GM21360 (cell line): ENCODE results near the gene C21orf58.

Source experiments
- ATAC-seq: cut with Tn5 transposase; IDR thresholded peaks from one replicate; pipeline ENCODE4 v1.9.1; 2021; ENCODE audit warnings: mild to moderate bottlenecking, moderate library complexity; ENCODE audit not compliant: unreplicated experiment

Gene C21orf58

GRCh38 chr21:46354518-46354917 is 30.8 kb upstream of the C21orf58 start:
- ATAC-seq: no peak

GRCh38 chr21:46354046-46354445 is 30.4 kb upstream of the C21orf58 start:
- no peak for ATAC-seq

GRCh38 chr21:46352913-46353312 is 29.2 kb upstream of the C21orf58 start:
- no peak for ATAC-seq

GRCh38 chr21:46352164-46352515 is 28.5 kb upstream of the C21orf58 start:
- ATAC-seq: no peak

- ATAC-seq: no peak
These were observed 27.9 kb upstream of the C21orf58 start for GRCh38 chr21:46351476-46352163.

GRCh38 chr21:46350981-46351380 is 27.3 kb upstream of the C21orf58 start:
- ATAC-seq: no peak

- no peak for ATAC-seq
These were observed 26.9 kb upstream of the C21orf58 start for GRCh38 chr21:46350571-46350970.

GRCh38 chr21:46349134-46349760 is 25.6 kb upstream of the C21orf58 start:
- ATAC-seq: no peak

- ATAC-seq: no peak
These were observed 24.2 kb upstream of the C21orf58 start for GRCh38 chr21:46347791-46348381.

- ATAC-seq: no peak
These were observed 23.5 kb upstream of the C21orf58 start for GRCh38 chr21:46347203-46347550.

- ATAC-seq: no peak
These were observed 22.9 kb upstream of the C21orf58 start for GRCh38 chr21:46346296-46347202.

- no peak for ATAC-seq
These were observed 22.2 kb upstream of the C21orf58 start for GRCh38 chr21:46345861-46346260.

- no peak for ATAC-seq
These were observed 20.7 kb upstream of the C21orf58 start for GRCh38 chr21:46344219-46344915.

- no peak for ATAC-seq
These were observed 17.3 kb upstream of the C21orf58 start for GRCh38 chr21:46340998-46341397.

GRCh38 chr21:46336603-46337002 is 12.9 kb upstream of the C21orf58 start:
- no peak for ATAC-seq

GRCh38 chr21:46334351-46335140 is 10.9 kb upstream of the C21orf58 start:
- no peak for ATAC-seq

- no peak for ATAC-seq
These were observed 6.1 kb upstream of the C21orf58 start for GRCh38 chr21:46329796-46330195.

- ATAC-seq: no peak
These were observed 4.5 kb upstream of the C21orf58 start for GRCh38 chr21:46328151-46328550.

- ATAC-seq: no peak
These were observed 4.0 kb upstream of the C21orf58 start for GRCh38 chr21:46327711-46328110.

GRCh38 chr21:46326110-46326703 is 2.5 kb upstream of the C21orf58 start:
- ATAC-seq: no peak
